GM21390 (cell line): ENCODE measurements around the gene UCP3.
"Not testable (repeated sequence)": the region's sequence is repeated elsewhere in the genome, so short reads cannot be mapped to it uniquely, and the experiment has no call there.

Experiments used
- ATAC-seq: cut with Tn5 transposase; IDR thresholded peaks from one replicate; pipeline ENCODE4 v1.9.1; 2021; ENCODE audit not compliant: unreplicated experiment

Gene UCP3

GRCh38 chr11:74002832-74003231 lies 6.1 kb downstream of the UCP3 start:
- ATAC-seq = no peak

- no peak for ATAC-seq
Observed at GRCh38 chr11:74001822-74002286, 7.0 kb downstream of the UCP3 start.

- ATAC-seq = no peak
Observed at GRCh38 chr11:74000307-74001133, 8.4 kb downstream of the UCP3 start.

GRCh38 chr11:73999581-74000306 lies 9.1 kb downstream of the UCP3 start:
- ATAC-seq = no peak

GRCh38 chr11:73998846-73999575 lies 9.9 kb downstream of the UCP3 start:
- ATAC-seq = no peak

- ATAC-seq = no peak
Observed at GRCh38 chr11:73997120-73997770, 11.6 kb downstream of the UCP3 start.

- no peak for ATAC-seq
Observed at GRCh38 chr11:73996161-73996747, 12.6 kb downstream of the UCP3 start.

- peak; percentile 49 for ATAC-seq
Observed at GRCh38 chr11:73995731-73996130, 13.2 kb downstream of the UCP3 start.

- ATAC-seq = peak; percentile 49
Observed at GRCh38 chr11:73995247-73995646, 13.6 kb downstream of the UCP3 start.

GRCh38 chr11:73991471-73992006 lies 17.3 kb downstream of the UCP3 start:
- ATAC-seq = no peak

GRCh38 chr11:73990730-73991129 lies 18.2 kb downstream of the UCP3 start:
- ATAC-seq = no peak

- no peak for ATAC-seq
Observed at GRCh38 chr11:73989156-73989555, 19.7 kb downstream of the UCP3 start.

- ATAC-seq = no peak
Observed at GRCh38 chr11:73988227-73988626, 20.7 kb downstream of the UCP3 start.

- ATAC-seq = not testable (repeated sequence)
Observed at GRCh38 chr11:73985661-73986060, 23.2 kb downstream of the UCP3 start.

- ATAC-seq = no peak
Observed at GRCh38 chr11:73983741-73984538, 24.9 kb downstream of the UCP3 start.

- ATAC-seq = peak; percentile 61
Observed at GRCh38 chr11:73982990-73983740, 25.7 kb downstream of the UCP3 start.

GRCh38 chr11:73982595-73982989 lies 26.3 kb downstream of the UCP3 start, which contains the start of gene UCP2:
TSS of gene UCP2 (minus strand) at chr11:73982843. CDS start at chr11:73978378, 4,465 bp downstream.
- peak; percentile 47 for ATAC-seq

- ATAC-seq = no peak
Observed at GRCh38 chr11:73981051-73981805, 27.7 kb downstream of the UCP3 start.
